ENCODE data around the gene CEP131.

DNA sequence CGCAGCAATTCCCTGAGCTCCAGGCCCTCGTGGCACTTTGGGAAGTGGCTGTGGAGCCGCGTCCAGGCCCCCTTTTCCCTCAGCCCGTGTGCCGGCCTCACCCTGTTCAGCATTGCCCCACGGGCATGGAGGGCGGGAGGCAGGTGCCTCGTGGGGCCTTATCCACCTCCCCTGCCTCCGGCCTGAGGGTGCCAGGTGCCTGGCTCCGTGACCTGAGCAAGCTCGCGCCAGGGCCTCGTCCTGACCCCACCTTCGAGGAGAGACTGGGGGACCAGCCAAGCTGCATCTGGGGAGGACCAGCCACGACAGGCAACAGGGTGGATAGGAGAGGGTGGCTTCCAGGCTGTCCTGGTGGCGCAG is 29.7 kb downstream of the CEP131 start:
- TF ChIP-seq, protein P1, sequence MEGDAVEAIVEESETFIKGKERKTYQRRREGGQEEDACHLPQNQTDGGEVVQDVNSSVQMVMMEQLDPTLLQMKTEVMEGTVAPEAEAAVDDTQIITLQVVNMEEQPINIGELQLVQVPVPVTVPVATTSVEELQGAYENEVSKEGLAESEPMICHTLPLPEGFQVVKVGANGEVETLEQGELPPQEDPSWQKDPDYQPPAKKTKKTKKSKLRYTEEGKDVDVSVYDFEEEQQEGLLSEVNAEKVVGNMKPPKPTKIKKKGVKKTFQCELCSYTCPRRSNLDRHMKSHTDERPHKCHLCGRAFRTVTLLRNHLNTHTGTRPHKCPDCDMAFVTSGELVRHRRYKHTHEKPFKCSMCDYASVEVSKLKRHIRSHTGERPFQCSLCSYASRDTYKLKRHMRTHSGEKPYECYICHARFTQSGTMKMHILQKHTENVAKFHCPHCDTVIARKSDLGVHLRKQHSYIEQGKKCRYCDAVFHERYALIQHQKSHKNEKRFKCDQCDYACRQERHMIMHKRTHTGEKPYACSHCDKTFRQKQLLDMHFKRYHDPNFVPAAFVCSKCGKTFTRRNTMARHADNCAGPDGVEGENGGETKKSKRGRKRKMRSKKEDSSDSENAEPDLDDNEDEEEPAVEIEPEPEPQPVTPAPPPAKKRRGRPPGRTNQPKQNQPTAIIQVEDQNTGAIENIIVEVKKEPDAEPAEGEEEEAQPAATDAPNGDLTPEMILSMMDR (IDR thresholded peaks at IDR 0.05; ENCODE audit: control extremely low read depth in 1 of 3, insufficient read depth in 1 of 3, low read depth in 1 of 3, low read length in 3 of 3) = no peak
- no peak for TF ChIP-seq SIN3A (conservative IDR thresholded peaks at IDR 0.05 in 1 of 2, IDR thresholded peaks at IDR 0.05 in 1 of 2; ENCODE audit: low read depth in 1 of 2, low read length in 2 of 2)
- TF ChIP-seq EZH2 (IDR thresholded peaks at IDR 0.05; ENCODE audit: low read depth, low read length, severe bottlenecking) = no peak
- TF ChIP-seq RNF2 (IDR thresholded peaks at IDR 0.05; ENCODE audit: borderline replicate concordance, low read depth, low read length, missing control alignments, poor library complexity, severe bottlenecking) = no peak
- no peak for TF ChIP-seq TAF1 (IDR thresholded peaks at IDR 0.05; ENCODE audit: low read depth, low read length)
- TF ChIP-seq SAP30 (IDR thresholded peaks at IDR 0.05; ENCODE audit: insufficient read depth, insufficient replicate concordance, low read length) = no peak
- no peak for TF ChIP-seq POLR2AphosphoS5 (IDR thresholded peaks at IDR 0.05; ENCODE audit: low read depth, low read length)
- no peak for TF ChIP-seq SP2 (IDR thresholded peaks at IDR 0.05; ENCODE audit: low read length)
- no peak for TF ChIP-seq SP1 (IDR thresholded peaks at IDR 0.05; ENCODE audit: low read depth, low read length)
- no peak for TF ChIP-seq POLR2A (IDR thresholded peaks at IDR 0.05; ENCODE audit: control extremely low read depth in 1 of 2, low read depth in 2 of 2, low read length in 2 of 2)
- no peak for TF ChIP-seq BRCA1 (IDR thresholded peaks at IDR 0.05; ENCODE audit: low read depth, low read length)
- no peak for TF ChIP-seq GTF2F1 (IDR thresholded peaks at IDR 0.05; ENCODE audit: borderline replicate concordance, low read depth, low read length)
- no peak for TF ChIP-seq JUN (IDR thresholded peaks at IDR 0.05; ENCODE audit: low read depth, low read length)
- TF ChIP-seq KDM1A (IDR thresholded peaks at IDR 0.05; ENCODE audit: borderline replicate concordance, low read length) = no peak

All from H1 (cell line).